ENCODE measurements around the gene ADAMTS3. TPM values are rescaled to one million over a fixed set of nuclear protein-coding genes. Genes with fewer than 3 reads are reported as not detected.
A peak's percentile ranks its signal among the peaks of the same experiment; 100 is the strongest.

The ADAMTS3 gene
- total and polyA plus RNA-seq, 2 donors = 1.5 to 6.3 TPM

- WGBS = 95% methylated on average over 9 of the region's 9 CpGs
- H3K4me3 ChIP-seq (ENCODE audit: low read depth, low read length) = no peak overlapping the region
- no peak for DNase-seq (ENCODE audit: extremely low spot score)
- H3K27ac ChIP-seq (ENCODE audit: low read depth) = no peak overlapping the region
- H3K36me3 ChIP-seq (ENCODE audit: insufficient read depth) = no peaks in the 10 kb centered on the region
- no peaks in the 10 kb centered on the region for H3K4me1 ChIP-seq (ENCODE audit: insufficient read depth)
Observed at GRCh38 chr4:72290737-72291136, 278.3 kb downstream of the ADAMTS3 start.

DNA sequence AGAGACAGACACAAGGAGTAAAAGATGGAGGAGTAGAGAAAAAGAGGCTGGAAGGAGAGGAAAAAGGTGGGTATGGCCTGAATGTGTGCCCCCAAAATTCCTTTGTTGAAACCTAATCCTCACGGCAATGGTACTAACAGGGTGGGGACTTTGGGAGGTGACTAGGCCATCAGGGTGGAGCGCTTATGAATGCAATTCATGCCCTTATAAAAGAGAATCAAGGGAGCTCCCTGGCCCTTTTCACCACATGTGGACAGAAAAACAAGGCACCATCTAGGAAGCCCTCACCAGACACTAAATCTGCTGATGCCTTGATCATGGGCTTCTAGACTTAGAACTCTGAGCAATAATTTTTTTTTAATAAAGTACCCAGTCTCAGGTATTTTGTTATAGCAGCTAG lies 282.1 kb downstream of the ADAMTS3 start:
- Histone ChIP-seq H3K4me1 (ENCODE audit: insufficient read depth) (no peaks in the 10 kb centered on the region), H3K27ac (ENCODE audit: low read depth) (no peak overlapping the region), H3K4me3 (ENCODE audit: low read depth, low read length) (no peak overlapping the region), H3K36me3 (ENCODE audit: insufficient read depth) (no peaks in the 10 kb centered on the region)
- DNase-seq (ENCODE audit: extremely low spot score) = no peak
- 80% methylated on average over 2 of the region's 2 CpGs for WGBS

- Histone ChIP-seq H3K4me1 (ENCODE audit: insufficient read depth) (no peaks in the 10 kb centered on the region), H3K27ac (ENCODE audit: low read depth) (no peak overlapping the region), H3K36me3 (ENCODE audit: insufficient read depth) (no peaks in the 10 kb centered on the region), H3K4me3 (ENCODE audit: low read depth, low read length) (no peak overlapping the region)
- no peak for DNase-seq (ENCODE audit: extremely low spot score)
- 82% methylated on average over 1 of the region's 1 CpG for WGBS
Observed at GRCh38 chr4:72286185-72286584, 282.8 kb downstream of the ADAMTS3 start.

DNA sequence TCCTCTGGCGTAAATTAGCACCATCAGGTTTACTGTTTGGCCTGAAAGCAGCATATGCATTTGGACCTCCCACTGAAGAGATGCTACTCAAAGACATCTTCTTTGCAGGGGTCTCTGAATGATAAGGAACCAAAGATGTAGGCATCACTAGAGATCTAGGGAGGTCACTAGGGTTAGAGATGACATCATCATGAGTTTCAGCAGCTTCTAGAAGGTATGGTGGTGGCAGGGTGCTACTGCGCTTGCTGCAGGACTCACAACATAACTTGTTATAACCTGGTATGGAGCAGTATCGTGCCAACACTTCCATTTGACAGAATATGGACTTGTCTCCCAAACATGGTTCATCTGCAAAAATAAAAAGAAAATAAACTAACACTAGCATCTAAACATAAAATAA lies 285.7 kb downstream of the ADAMTS3 start:
- WGBS = 95% methylated on average over 3 of the region's 3 CpGs
- DNase-seq (ENCODE audit: extremely low spot score) = no peak
- no peaks in the 10 kb centered on the region for H3K36me3 ChIP-seq (ENCODE audit: insufficient read depth)
- no peak overlapping the region for H3K27ac ChIP-seq (ENCODE audit: low read depth)
- H3K4me1 ChIP-seq (ENCODE audit: insufficient read depth) = no peaks in the 10 kb centered on the region
- no peak overlapping the region for H3K4me3 ChIP-seq (ENCODE audit: low read depth, low read length)

- H3K27ac ChIP-seq (ENCODE audit: low read depth) = no peak overlapping the region
- no peak overlapping the region for H3K4me3 ChIP-seq (ENCODE audit: low read depth, low read length)
- DNase-seq (ENCODE audit: extremely low spot score) = no peak
Observed at GRCh38 chr4:72280252-72280651, 288.8 kb downstream of the ADAMTS3 start.

DNA sequence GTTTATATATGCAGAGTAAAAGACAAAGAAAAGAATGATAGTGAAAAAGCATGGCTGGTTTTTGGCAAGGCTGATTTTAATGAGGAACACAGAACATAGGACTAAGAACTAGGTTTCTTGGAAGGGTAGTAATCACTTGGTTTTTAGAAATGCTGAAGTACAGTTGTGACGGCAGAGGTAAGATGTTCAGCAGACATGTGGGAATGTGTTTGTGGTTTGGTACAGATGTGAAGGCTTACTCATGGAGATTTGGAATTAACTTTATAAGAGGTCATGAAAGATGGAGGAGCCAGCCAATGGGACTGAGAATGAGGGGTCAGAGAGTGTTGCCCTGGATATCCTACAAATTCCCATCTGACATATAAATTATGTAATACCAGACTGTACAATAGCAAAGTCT lies 293.6 kb downstream of the ADAMTS3 start:
- WGBS = 46% methylated on average over 1 of the region's 1 CpG

More at GRCh38 chr4:72280252-72280651, 288.8 kb downstream of the ADAMTS3 start:
- Histone ChIP-seq H3K36me3 (ENCODE audit: insufficient read depth) (no peaks in the 10 kb centered on the region), H3K4me1 (ENCODE audit: insufficient read depth) (no peaks in the 10 kb centered on the region)
- WGBS = 89% methylated on average over 3 of the region's 3 CpGs

GRCh38 chr4:72274251-72274650 lies 294.8 kb downstream of the ADAMTS3 start:
- Histone ChIP-seq H3K27ac (ENCODE audit: low read depth) (no peak overlapping the region), H3K4me1 (ENCODE audit: insufficient read depth) (no peaks in the 10 kb centered on the region), H3K36me3 (ENCODE audit: insufficient read depth) (no peaks in the 10 kb centered on the region), H3K4me3 (ENCODE audit: low read depth, low read length) (no peak overlapping the region)
- 71% methylated on average over 3 of the region's 3 CpGs for WGBS
- DNase-seq (ENCODE audit: extremely low spot score) = no peak

More for the DNA sequence above, 293.6 kb downstream of the ADAMTS3 start:
- no peak for DNase-seq (ENCODE audit: extremely low spot score)
- no peak overlapping the region for H3K4me3 ChIP-seq (ENCODE audit: low read depth, low read length)
- no peaks in the 10 kb centered on the region for H3K36me3 ChIP-seq (ENCODE audit: insufficient read depth)
- H3K27ac ChIP-seq (ENCODE audit: low read depth) = no peak overlapping the region
- H3K4me1 ChIP-seq (ENCODE audit: insufficient read depth) = no peaks in the 10 kb centered on the region

GRCh38 chr4:72255269-72255668 lies 313.8 kb downstream of the ADAMTS3 start:
- 83% methylated on average over 1 of the region's 1 CpG for WGBS
- no peak overlapping the region for H3K27ac ChIP-seq (ENCODE audit: low read depth)
- H3K4me3 ChIP-seq (ENCODE audit: low read depth, low read length) = no peak overlapping the region
- H3K4me1 ChIP-seq (ENCODE audit: insufficient read depth) = no peaks in the 10 kb centered on the region
- no peak for DNase-seq (ENCODE audit: extremely low spot score)
- H3K36me3 ChIP-seq (ENCODE audit: insufficient read depth) = no peaks in the 10 kb centered on the region

DNA sequence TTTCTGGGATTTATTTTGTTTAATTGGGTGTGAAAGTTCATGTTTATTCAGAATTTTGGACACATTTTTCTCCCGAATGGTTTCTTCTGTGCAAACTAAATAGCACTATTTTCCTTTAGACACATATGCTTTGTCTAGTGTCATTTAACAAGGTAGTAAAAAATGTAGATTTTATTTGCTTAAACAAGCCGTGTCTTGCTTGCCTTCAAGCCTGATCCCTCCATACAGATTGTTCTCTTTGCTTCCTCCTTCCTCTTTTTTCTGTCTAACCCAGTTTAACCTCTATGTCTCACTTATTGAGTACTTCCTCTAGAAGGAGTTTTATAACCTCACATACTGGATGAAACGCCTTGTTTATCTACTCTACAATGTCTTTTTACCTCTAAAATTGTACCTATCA lies 325.4 kb downstream of the ADAMTS3 start:
- 22% methylated on average over 3 of the region's 3 CpGs for WGBS
- DNase-seq (ENCODE audit: extremely low spot score) = peak; percentile 10
- H3K4me1 ChIP-seq (ENCODE audit: insufficient read depth) = no peaks in the 10 kb centered on the region

DNA sequence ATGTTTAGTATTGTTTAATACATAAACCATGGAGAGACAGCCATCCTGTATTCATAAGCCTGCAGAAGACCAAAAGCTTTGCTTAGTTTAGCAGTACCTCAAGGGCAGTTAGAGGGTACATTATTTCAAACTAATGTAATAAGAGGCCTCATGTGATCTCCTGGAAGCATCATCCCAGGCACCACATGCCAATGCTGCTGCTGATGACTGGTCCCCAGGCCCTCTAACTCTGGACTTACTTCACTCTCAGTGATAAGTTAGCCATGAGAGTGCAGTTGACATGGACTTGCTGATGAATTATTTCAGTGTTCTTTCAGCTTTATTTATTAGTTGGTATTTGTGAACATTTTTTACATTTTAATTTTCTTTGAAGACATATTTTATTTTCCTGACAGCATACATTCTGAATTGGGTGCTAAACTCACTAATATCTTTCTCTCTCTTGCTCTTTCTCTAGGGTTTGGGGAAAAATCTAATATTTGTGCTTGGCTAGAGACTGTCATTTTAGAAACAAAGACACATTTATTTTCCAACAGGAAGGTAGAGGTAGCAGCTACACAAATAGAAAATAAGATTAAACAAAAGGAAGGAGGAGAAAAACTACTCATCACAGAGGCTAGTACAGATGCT lies 329.4 kb downstream of the ADAMTS3 start:
- no peak for DNase-seq (ENCODE audit: extremely low spot score)
- H3K4me1 ChIP-seq (ENCODE audit: insufficient read depth) = no peaks in the 10 kb centered on the region
- H3K4me3 ChIP-seq (ENCODE audit: low read depth, low read length) = no peak overlapping the region
- H3K36me3 ChIP-seq (ENCODE audit: insufficient read depth) = no peaks in the 10 kb centered on the region
- H3K27ac ChIP-seq (ENCODE audit: low read depth) = no peak overlapping the region

More for the DNA sequence above, 325.4 kb downstream of the ADAMTS3 start:
- H3K27ac ChIP-seq (ENCODE audit: low read depth) = no peak overlapping the region
- no peak overlapping the region for H3K4me3 ChIP-seq (ENCODE audit: low read depth, low read length)
- H3K36me3 ChIP-seq (ENCODE audit: insufficient read depth) = no peaks in the 10 kb centered on the region
